GM21786 (cell line): ENCODE results near the gene EOGT.

Source experiments
- ATAC-seq: cut with Tn5 transposase; IDR thresholded peaks from one replicate; pipeline ENCODE4 v1.9.1; 2021; ENCODE audit not compliant: unreplicated experiment

The EOGT gene

GRCh38 chr3:68963891-68964290, 49.6 kb downstream of the EOGT start:
- no peak for ATAC-seq

GRCh38 chr3:68963376-68963775, 50.1 kb downstream of the EOGT start:
- no peak for ATAC-seq

GRCh38 chr3:68958932-68959331, 54.6 kb downstream of the EOGT start:
- no peak for ATAC-seq

- ATAC-seq = no peak
Observed at GRCh38 chr3:68957895-68958294, 55.6 kb downstream of the EOGT start.

GRCh38 chr3:68953816-68954444, 59.6 kb downstream of the EOGT start:
- no peak for ATAC-seq

- ATAC-seq = no peak
Observed at GRCh38 chr3:68945225-68945624, 68.3 kb downstream of the EOGT start.

GRCh38 chr3:68943753-68944500, 69.6 kb downstream of the EOGT start:
- ATAC-seq = no peak

GRCh38 chr3:68941055-68941454, 72.4 kb downstream of the EOGT start:
- no peak for ATAC-seq

- ATAC-seq = no peak
Observed at GRCh38 chr3:68936856-68937255, 76.6 kb downstream of the EOGT start.

- no peak for ATAC-seq
Observed at GRCh38 chr3:68935778-68936177, 77.7 kb downstream of the EOGT start.

- ATAC-seq = no peak
Observed at GRCh38 chr3:68931406-68932149, 81.9 kb downstream of the EOGT start.
